HG02571 (cell line): ENCODE results near the gene DENND1B.

Source experiments
- ATAC-seq: cut with Tn5 transposase; IDR thresholded peaks from one replicate; pipeline ENCODE4 v1.9.1; 2021; ENCODE audit warnings: mild to moderate bottlenecking, moderate library complexity; ENCODE audit not compliant: unreplicated experiment

The DENND1B gene, protein sequence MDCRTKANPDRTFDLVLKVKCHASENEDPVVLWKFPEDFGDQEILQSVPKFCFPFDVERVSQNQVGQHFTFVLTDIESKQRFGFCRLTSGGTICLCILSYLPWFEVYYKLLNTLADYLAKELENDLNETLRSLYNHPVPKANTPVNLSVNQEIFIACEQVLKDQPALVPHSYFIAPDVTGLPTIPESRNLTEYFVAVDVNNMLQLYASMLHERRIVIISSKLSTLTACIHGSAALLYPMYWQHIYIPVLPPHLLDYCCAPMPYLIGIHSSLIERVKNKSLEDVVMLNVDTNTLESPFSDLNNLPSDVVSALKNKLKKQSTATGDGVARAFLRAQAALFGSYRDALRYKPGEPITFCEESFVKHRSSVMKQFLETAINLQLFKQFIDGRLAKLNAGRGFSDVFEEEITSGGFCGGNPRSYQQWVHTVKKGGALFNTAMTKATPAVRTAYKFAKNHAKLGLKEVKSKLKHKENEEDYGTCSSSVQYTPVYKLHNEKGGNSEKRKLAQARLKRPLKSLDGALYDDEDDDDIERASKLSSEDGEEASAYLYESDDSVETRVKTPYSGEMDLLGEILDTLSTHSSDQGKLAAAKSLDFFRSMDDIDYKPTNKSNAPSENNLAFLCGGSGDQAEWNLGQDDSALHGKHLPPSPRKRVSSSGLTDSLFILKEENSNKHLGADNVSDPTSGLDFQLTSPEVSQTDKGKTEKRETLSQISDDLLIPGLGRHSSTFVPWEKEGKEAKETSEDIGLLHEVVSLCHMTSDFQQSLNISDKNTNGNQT

DNA sequence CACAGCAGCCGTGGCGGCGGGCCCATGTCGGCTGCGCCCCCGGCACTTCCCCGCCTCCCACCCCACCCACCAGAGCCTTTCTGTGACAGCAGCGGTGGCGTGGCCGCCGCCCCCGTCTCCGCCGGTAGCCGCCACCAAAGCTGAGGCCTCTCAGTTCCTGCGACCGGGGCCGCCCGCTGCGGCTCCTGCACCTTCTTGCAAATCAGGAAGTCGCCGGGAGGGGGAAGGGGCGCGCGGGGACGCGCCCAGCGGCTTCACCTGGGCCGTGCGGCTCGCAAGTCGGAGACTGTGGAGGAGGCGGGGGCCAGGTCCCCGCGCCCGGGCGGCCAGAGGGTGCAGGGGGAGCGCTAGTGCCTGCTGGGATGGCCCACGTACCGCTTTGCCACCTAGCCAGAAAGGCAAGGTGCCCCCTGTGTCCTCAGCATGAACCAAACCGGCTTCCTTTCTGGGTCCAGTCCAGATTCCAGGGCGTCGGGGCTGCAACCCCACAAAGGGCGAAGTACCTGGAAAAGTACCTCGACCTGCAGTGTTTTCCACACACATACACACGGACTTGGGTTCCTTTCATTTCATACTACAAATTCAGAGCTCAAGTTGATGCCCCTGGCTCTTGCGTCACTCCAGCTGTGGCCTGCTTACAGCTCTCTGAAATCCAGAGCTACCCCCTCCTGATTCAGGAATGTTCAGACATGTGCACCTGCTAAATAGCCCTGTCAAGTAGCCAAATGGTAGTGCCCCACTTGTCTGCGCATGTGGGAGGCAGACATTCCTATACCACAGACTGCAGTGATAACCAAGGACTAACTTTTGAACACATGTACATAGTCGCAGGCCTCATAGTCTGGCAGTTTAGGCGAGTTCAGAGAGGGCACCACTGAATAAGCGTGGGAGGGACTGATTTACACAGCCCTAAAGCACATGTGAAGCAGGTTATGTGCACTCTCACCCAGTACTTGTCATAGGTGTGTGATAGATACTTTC is at the start of gene DENND1B:
TSS of gene DENND1B (minus strand) at position 199 of the 981 bp plus-strand sequence. CDS start 325 bp downstream, outside the sequence.
- peak; percentile 63 for ATAC-seq

DNA sequence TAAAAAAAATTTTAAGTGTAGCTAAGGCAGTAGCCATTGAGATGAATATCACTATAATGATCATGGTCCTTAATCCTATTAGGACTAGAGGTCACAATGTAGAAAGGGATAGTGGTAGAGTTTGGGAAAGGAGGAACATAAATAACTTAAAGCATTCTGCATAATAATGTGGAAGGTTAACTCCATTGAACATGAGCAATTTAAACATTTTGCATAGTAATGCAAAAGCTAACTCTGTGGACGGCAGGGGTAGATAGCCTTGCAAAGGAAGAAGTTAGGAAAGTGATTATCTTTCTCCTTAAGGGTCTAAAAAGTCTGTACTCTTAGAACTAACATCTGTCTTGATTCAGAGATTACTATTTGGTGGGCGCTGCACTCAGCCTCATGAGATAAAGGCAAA is 39.0 kb upstream of the DENND1B start:
- no peak for ATAC-seq

DNA sequence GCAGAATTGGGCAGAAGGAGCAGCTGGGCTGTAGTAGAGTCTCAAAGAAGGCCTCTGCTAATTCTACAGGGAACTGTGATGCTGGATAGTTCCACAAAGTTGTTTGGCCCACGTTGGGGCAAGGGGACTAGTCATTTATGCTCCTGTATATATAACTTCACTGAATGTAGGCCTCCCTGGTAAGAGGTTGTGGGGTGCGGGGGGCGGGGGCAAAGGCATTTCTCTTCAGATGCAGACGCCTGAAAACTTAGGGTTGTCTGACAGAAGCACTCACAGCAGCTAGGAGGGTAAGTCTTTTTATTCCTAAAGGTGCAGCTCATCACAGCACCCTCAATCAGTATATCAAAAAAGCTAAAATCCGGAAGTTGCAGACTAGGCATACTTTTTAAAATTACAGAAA is 38.5 kb upstream of the DENND1B start:
- ATAC-seq = no peak

DNA sequence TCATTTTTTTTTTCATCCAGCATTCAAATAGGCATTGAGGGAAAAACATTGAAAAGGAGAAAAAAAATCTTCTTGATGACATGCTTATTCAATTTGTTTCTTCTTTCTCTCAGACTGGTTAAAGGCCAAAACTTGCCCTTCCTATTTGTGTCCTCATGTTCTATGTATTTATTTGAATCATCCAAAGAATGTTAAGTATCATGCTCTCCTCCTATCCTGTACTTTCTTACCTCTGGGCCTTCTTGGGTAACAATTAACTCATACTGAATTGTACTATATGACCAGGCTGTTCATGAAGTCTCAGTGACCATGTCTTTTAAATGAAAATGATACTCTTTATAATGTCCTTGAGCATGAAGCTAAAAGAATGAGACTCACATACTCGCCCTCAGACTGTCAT is 36.5 kb upstream of the DENND1B start:
- no peak for ATAC-seq

DNA sequence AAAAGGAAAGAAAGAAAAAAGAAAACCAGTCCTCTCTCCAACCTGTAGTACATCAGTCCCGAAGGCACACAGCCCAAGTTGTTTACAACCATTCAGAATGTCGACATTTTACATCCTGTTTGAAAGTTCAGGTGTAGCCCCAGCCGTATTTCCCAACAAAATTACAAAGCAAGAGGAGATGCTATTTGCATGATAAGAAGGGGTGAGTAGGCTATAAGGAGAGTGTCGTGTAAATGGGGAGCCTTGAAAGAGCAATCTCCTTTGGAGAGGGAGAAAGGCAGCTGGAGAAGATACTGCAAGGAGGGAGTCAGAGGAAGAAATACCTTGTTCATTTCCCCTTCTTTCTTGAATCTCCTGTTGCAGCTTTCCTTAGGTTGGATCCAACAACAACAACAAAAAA is 35.5 kb upstream of the DENND1B start:
- ATAC-seq = no peak

DNA sequence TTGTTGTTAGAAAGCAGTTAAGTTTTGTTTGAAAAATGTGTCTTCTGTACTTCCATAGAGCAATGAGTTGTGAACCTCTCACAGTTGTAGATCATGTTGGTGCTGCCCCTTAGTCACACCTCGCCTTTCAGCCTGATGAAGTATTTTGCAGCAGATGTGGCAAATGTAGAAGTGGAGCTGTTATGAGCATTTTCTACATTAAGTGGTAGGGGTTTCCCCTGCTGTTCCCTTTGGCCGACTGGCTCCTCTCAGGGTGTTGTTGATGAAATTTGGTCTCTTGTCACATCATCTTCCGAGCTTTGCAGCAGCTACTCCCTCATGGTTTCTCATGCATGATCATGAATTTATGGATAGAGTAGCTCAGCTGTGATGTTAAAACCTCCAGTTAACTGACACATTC is 33.6 kb upstream of the DENND1B start:
- no peak for ATAC-seq

DNA sequence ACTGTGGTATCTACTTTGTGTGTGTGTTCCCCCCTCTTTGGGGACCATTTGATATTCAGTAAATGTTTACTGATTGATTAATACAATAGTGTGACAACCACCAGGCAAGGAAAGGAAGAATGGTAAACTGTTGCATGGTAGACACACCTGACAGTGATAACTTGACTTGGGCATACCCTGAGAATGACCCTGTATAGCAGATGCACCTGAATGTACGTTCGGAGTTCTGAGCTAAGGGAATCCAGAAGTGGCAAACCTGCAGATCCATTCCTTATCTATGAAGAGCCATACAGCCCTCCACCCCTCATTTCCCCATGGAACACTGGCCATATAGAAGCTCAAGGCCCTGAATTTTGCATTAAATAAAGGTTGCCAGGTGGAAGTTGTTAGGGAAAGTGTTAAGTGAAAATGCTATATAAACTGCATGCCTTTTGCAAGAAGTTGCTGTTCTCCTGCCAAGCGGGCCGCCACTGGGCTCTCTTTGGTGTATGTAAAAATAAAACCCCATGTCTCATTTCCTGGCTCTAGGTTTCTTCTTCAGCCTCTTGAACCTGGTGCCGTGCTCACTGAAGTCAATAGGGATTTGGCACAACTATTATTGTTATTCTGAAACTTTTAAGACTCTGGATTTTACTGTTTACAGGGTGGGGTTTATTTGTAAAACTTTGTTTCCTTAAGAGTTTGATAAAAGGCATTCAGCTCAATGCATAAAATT is 32.6 kb upstream of the DENND1B start:
- no peak for ATAC-seq

DNA sequence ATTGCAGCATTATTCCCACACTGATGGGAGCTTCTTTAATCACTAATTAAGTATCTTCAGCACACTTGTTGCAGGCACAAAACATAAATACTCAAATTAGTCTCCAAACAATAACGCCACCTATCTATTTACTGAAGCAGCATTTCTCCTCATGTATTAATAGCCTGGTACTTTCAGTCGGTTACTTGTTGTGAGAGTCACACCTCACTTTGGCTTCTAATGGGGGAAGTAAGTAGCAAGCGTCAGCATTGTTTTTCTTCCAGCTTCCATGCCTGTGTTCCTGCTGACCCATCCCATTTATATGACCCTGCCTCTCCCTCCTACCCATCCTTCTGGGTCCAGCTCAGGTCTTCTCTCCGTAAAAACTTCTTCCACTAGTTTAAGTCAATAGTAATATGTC is 31.9 kb upstream of the DENND1B start:
- no peak for ATAC-seq

DNA sequence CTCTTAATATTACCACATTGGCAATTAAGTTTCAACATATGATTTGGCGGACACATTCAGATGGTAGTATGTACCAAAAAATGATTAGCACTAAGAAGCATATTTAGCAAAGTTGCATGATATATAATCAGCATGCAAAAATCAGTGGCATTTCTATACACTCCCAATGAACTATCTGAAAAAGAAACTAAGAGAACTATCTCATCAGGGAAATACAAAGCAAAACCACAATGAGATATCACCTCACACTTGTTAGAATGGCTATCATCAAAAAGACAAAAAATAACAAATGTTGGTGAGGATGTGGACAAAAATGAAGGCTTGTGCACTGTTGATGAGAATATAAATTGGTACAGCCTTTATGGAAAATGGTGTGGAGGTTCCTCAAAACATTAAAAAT is 31.4 kb upstream of the DENND1B start:
- no peak for ATAC-seq

DNA sequence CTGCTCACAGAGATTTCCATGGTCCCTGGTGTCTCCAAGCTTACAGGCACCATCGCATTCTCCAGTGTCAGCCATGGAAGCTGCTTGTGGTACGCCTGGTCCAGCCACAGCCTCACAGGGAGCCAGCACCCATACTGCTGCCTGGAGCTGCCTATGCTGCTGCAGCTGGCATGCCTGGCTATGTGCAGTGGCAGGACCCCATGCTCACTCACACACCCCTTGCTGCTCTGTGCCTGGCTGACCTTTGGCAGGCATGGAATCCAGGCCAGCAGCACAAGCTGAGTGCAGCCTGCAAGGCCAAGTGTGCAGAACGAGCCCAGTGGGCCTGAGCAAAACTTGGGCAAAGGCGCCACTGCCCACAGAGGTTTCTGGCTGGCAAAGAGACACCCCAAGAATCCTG is 26.4 kb upstream of the DENND1B start:
- ATAC-seq = no peak

DNA sequence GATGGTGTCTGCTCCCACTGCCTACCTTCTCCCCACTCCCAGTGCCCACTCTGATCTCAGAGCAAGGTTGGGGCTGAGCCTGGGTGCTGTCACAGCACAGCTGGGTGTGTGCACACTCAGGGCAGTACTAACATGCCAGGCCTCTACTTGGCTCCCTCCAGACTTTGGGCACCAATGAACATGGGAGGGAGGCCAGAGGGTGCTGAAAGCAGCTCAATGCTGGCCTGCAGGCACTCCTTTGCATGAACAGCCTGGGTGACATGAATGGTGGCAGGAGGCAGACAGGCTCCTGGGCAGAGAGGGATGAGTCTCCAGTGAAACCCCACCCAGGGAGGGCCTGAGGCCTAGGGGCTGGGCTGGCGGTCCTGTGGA is 25.8 kb upstream of the DENND1B start:
- no peak for ATAC-seq

DNA sequence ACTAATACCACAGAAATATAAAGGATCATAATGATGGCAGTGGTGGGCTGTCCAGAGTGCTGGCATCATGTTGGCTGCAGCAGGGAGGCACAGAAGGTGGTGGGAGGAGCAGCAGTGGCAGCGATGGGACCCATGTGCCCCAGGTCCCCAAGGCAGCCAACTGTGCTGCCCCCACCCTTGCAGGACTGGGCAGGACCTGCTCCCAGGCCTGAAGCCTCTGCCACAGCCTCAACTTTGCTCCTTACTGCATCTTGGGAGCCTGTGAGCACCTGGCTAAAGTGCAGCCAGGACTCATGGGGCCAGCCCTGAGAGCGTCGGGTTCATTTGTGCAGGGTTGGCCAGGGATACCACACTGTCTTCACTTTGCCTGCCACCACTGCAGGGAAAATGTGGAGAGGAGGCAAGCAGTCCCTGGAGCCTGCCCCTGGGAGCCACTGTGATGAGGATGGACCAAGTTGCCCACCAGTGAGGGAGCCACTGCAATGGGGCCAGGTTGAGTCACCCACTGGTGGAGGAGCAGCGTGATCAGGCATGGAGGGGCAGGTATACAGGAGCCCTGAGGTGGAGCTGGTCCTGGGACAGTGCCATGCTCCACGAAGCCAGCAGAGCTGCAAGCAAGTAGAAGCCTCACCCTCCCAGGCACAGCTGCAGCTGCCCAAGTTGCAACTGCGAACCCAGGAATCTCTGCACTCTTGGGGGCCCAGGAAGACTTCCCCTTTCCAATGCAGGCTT is 25.3 kb upstream of the DENND1B start:
- ATAC-seq = no peak

DNA sequence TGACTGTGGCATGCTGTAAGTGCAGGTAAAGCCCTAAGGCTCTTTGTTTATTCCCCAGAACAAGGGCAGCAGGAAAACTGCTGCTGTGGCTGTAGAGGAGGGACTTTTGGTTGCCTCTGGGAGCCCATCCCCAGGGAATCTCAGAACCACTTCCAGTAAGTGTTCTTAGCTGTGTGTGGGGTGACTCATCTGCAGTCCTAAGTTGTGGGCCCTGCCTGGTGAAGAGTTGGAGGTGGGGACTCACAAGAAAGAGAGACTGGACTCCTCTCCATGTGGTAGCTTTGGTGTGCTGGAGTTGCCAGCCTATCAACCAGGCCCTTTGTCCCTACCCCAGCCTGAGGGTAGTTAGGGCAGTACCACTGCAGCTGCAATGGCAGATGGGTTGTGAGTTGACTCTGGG is 24.0 kb upstream of the DENND1B start:
- no peak for ATAC-seq

DNA sequence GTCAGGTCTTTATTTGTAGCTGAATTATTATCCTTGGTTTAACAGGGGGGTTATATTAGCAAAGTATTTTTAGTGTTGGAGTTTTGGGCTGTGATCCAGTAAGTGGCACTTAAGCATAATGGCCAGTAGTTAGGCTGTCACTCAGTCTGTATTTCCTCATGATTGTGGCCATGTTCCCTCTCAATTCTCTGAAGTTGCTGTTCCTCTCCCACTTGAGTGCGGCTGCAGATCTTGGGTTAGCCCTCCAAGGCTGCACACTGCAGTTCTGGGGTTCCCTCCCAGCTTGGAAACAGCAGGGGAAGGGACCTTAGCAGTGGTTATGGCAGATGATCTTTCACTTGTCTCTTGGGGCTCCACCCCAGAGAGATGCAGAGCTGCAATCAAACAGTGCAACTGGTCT is 23.2 kb upstream of the DENND1B start:
- ATAC-seq = no peak

DNA sequence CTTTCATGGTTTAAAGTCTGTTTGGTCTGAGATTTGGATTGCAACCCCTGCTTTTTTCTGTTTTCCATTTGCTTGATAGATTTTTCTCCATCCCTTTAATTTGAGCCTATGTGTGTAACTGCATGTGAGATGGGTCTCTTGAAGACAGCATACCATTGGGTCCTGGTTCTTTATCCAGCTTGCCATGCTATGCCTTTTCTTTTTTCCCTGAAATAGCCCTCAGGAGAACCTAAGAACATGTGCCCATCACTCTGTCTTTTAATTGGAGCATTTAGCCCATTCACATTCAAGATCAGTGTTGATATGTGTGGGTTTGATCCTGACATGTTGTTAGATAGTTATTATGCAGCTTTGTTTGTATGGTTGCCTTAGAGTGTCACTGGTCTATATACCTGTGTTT is 21.7 kb upstream of the DENND1B start:
- no peak for ATAC-seq

DNA sequence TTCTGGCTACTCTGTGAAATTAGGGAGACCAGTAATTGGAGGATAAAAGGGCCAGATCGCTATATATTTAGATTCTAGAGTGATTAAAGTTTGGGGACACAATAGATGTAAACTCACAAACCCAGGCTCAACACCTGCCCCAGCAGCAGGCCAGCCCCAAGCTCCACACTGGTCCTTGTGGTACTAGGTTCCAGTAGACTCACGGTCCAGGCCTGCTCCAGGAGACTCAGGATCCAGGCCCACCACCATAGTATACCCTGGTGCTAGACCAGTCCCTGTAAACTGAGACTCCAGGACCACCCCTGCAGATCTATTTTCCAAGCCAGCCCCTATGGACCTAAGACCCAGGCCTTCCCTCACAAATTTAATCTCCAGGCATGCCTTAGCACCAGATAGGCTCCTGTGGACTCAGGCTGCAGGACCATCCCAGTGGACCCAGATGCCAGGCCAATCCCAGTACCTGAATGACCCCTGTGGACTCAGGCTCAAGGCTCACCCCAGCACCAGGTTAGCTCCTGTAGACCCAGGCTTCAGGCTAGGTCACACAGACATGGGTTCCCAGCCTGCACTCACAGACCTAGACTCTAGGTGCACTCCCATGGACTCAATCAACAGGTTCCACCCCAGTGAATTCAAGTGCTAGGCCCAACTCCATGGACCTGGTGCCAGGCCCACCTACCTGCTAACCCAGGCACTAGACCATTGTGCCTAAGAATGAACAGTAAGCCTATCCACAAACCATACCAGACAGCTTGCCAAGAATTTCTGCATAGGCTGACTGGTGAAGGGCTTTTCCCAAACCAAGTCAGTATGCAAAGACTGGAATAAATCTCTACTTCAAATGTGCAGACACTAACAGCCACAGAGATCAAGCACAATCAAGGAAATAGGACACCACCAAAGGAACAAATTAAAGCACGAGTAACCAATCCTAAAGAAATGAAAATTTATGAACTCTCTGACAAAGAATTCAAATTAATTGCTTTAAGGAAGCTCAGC is 13.8 kb upstream of the DENND1B start:
- ATAC-seq = no peak

DNA sequence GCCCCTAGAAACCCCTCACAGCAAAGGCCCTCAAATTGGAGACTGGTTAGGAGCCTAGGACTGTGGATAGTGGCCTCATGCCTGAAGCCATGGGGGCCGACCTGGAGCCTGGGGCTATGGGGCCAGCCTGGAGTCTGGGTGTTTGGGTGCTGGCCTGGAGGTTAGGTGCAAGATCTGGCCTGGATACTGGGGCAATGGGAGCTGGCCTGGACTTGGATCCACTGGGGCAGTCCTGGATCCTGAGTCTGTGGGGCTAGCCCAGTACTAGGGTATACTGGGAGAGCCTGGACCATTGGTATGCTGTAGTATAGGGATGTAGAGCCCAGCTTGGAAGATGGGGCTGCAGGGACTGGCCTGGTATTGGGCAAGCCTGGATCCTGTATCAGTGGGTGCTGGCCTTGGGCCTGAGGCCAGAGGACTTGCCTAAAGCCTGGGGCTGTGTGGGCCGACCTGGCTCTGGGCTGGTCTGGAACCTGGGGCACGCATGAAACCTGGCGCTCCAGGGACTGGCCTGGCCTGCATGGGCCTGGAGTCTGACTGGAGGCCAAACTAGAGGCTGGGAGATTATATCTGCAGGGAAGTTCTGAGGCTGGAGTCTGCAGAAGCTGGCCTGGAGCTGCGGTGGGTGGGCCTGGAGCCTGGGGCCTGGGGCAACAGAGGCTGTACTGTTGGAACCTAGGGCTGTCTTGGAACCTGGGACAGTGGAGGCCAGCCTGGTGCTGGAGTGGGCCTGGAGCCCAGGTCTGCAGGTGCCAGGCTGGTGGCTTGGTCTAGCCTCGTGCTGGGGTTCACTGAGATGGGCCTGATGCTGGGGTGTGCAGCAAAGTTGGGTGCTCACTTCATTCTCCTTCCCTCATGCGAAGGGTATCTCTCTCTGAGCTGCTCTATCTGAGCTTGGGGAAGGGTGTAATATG is 12.6 kb upstream of the DENND1B start:
- no peak for ATAC-seq

DNA sequence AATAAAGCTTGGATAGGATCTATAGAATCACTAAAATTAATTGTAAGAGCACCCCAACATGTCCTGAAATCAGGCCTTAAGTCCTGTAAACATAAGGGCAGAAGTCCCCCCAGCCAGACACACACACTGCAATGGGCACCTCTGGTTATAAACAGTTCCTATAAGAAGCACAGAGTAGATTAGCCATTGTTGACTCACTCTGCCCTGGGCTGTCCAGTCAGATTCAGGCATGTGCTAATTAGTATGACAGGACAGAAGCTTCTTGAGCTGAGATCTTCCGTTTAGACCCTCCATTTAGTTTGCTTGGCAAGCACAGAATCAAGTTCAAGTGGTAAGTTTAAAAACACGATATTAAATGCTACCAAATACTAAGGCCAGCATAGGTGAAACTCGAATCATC is 11.8 kb upstream of the DENND1B start:
- ATAC-seq = no peak
